A673 (cell line): ENCODE results near the gene GARNL3. TPM values are rescaled to one million over a fixed set of nuclear protein-coding genes. Genes with fewer than 3 reads are reported as not detected.

ENCODE experiments used
- BruUV-seq: library from RNA; stranded (reverse); fragments of 400-500 nt; replicated peaks from 2 replicates; lab custom pipeline; 2021; lab: Mats Ljungman, UMichigan
- CTCF ChIA-PET: fragments of 300-600 bp; sonication (Branson Sonifier 250); formaldehyde crosslinking; loops from one replicate; lab custom pipeline; 2022; ENCODE audit warnings: antibody characterized with exemption; lab: Charles Lee
- POLR2A ChIA-PET: fragments of 300-600 bp; sonication (Branson Sonifier 250); formaldehyde crosslinking; loops from one replicate; lab custom pipeline; 2022; ENCODE audit warnings: antibody characterized with exemption; ENCODE audit not compliant: low non-redundant PET; lab: Charles Lee
- DNase-seq: peaks from one replicate; pipeline ENCODE4 v3.0.0-alpha.2; 2015; ENCODE audit warnings: low spot score
- H3K27ac ChIP-seq: fragments of 200-600 bp; sonication (generic); 2 replicates; pipeline ENCODE4 v1.5.1; 2016; ENCODE audit warnings: mixed run types, low read depth, mild to moderate bottlenecking, mixed read lengths, antibody characterized with exemption, low read length; ENCODE audit not compliant: poor library complexity, severe bottlenecking
- H3K27me3 ChIP-seq: fragments of 200-600 bp; sonication (generic); replicated peaks from 2 replicates; pipeline ENCODE4 v1.6.1; 2017; ENCODE audit warnings: mixed run types, low read depth, mild to moderate bottlenecking, mixed read lengths, antibody characterized with exemption, low read length; ENCODE audit not compliant: insufficient read depth, poor library complexity
- H3K36me3 ChIP-seq: fragments of 200-600 bp; sonication (generic); 2 replicates; pipeline ENCODE4 v1.6.1; 2016; ENCODE audit warnings: mixed run types, mild to moderate bottlenecking, mixed read lengths, antibody characterized with exemption, low read length; ENCODE audit not compliant: insufficient read depth, poor library complexity, severe bottlenecking
- H3K4me1 ChIP-seq: fragments of 200-600 bp; sonication (generic); 2 replicates; pipeline ENCODE4 v1.6.1; 2017; ENCODE audit warnings: mixed run types, mild to moderate bottlenecking, mixed read lengths, antibody characterized with exemption, low read length; ENCODE audit not compliant: insufficient read depth, poor library complexity, severe bottlenecking
- H3K4me3 ChIP-seq: fragments of 200-600 bp; sonication (generic); 2 replicates; pipeline ENCODE4 v1.5.1; 2016; ENCODE audit warnings: low read depth, mixed run types, mild to moderate bottlenecking, mixed read lengths, low read length; ENCODE audit not compliant: poor library complexity, severe bottlenecking
- H3K9me3 ChIP-seq: fragments of 200-600 bp; sonication (generic); 2 replicates; pipeline ENCODE4 v1.6.1; 2016; ENCODE audit warnings: mixed run types, low read depth, mild to moderate bottlenecking, mixed read lengths, antibody characterized with exemption, low read length; ENCODE audit not compliant: poor library complexity, severe bottlenecking
- CTCF ChIP-seq: fragments of 300-800, 200-600 bp; sonication (generic); conservative IDR thresholded peaks from 2 replicates; pipeline ENCODE4 v1.5.1; 2017; ENCODE audit warnings: low read depth, mild to moderate bottlenecking, antibody characterized with exemption, low read length, moderate library complexity, mixed read lengths
- EZH2 ChIP-seq: fragments of 200-600 bp; sonication (generic); IDR thresholded peaks from 2 replicates; pipeline ENCODE4 v1.6.1; 2017; ENCODE audit warnings: borderline replicate concordance, low read depth, mild to moderate bottlenecking, mixed read lengths, antibody characterized with exemption, low read length; ENCODE audit not compliant: poor library complexity, severe bottlenecking
- intact Hi-C: fragments of 100-400 bp; cut with micrococcal nuclease; formaldehyde crosslinking; loops from one replicate; pipeline ENCODE4 v1.10.0; 2022; ENCODE audit not compliant: unreplicated experiment
- total RNA-seq: library from RNA; stranded (reverse); gene quantifications from 2 replicates; pipeline ENCODE4 v1.2.3, GENCODE V29; 2021

GARNL3 gene
- total RNA-seq, 1 experiment from 2014 or later: 7.8 TPM

GRCh38 chr9:127399736-127400269, 135.2 kb downstream of the GARNL3 start:
- ChIA-PET CTCF (no interaction called here), POLR2A (no interaction called here)
- Histone ChIP-seq H3K27me3 (no peaks in the 10 kb centered on the region), H3K4me1 (peaks cover 5% of the 10 kb centered on the region), H3K36me3 (no peaks in the 10 kb centered on the region), H3K9me3 (no peaks in the 10 kb centered on the region), H3K4me3 (no peak overlapping the region), H3K27ac (no peak overlapping the region)
- DNase-seq: no peak
- TF ChIP-seq CTCF (no peak), EZH2 (no peak)
- no TSS peak for BruUV-seq
- intact Hi-C loops: loop anchor here (5.0 kb wide), 1 partner anchor 188 kb away; no protein-coding TSS in a partner anchor

- peaks cover 3% of the 10 kb centered on the region for H3K4me1 ChIP-seq
- ChIA-PET CTCF (interaction anchor here (0.6 kb wide), 1 partner anchor 91 kb away, joined by 8 read pairs; no protein-coding TSS in a partner anchor), POLR2A (no interaction called here)
- TF ChIP-seq EZH2 (no peak), CTCF (no peak)
- H3K36me3 ChIP-seq: no peaks in the 10 kb centered on the region
- intact Hi-C loops: no loop called here
- no peaks in the 10 kb centered on the region for H3K9me3 ChIP-seq
- no TSS peak for BruUV-seq
- no peak overlapping the region for H3K4me3 ChIP-seq
- H3K27ac ChIP-seq: no peak overlapping the region
- no peaks in the 10 kb centered on the region for H3K27me3 ChIP-seq
- no peak for DNase-seq
Measured at GRCh38 chr9:127402401-127403090, 138.0 kb downstream of the GARNL3 start.

GRCh38 chr9:127403507-127404192, 139.1 kb downstream of the GARNL3 start:
- CTCF ChIA-PET: no interaction called here
- BruUV-seq: no TSS peak
- Histone ChIP-seq H3K4me3 (no peak overlapping the region), H3K27me3 (no peaks in the 10 kb centered on the region), H3K4me1 (no peaks in the 10 kb centered on the region), H3K36me3 (no peaks in the 10 kb centered on the region), H3K9me3 (no peaks in the 10 kb centered on the region), H3K27ac (no peak overlapping the region)
- POLR2A ChIA-PET: no interaction called here
- DNase-seq: no peak
- TF ChIP-seq CTCF: no peak
- TF ChIP-seq EZH2: no peak
- intact Hi-C loops: no loop called here
